GM18502 (cell line): ENCODE data around the gene GPI.
"Not testable (repeated sequence)": the region's sequence is repeated elsewhere in the genome, so short reads cannot be mapped to it uniquely, and the experiment has no call there.

Experiments used
- ATAC-seq: cut with Tn5 transposase; IDR thresholded peaks from one replicate; pipeline ENCODE4 v1.9.1; 2021; ENCODE audit warnings: mild to moderate bottlenecking; ENCODE audit not compliant: unreplicated experiment, poor library complexity

Gene GPI

GRCh38 chr19:34366738-34367623 is 2.0 kb downstream of the GPI start:
- no peak for ATAC-seq

GRCh38 chr19:34367624-34367957 is 2.6 kb downstream of the GPI start:
- no peak for ATAC-seq

GRCh38 chr19:34368338-34368737 is 3.3 kb downstream of the GPI start:
- no peak for ATAC-seq

- not testable (repeated sequence) for ATAC-seq
Observed at GRCh38 chr19:34369166-34369565, 4.2 kb downstream of the GPI start.

- ATAC-seq, result no peak
Observed at GRCh38 chr19:34370117-34370516, 5.1 kb downstream of the GPI start.

- ATAC-seq, result no peak
Observed at GRCh38 chr19:34370983-34371382, 6.0 kb downstream of the GPI start.

- ATAC-seq, result no peak
Observed at GRCh38 chr19:34373601-34374288, 8.7 kb downstream of the GPI start.

- no peak for ATAC-seq
Observed at GRCh38 chr19:34375598-34375997, 10.6 kb downstream of the GPI start.

GRCh38 chr19:34380639-34381241 is 15.7 kb downstream of the GPI start:
- ATAC-seq, result no peak

GRCh38 chr19:34381399-34382251 is 16.6 kb downstream of the GPI start:
- no peak for ATAC-seq

GRCh38 chr19:34382471-34382870 is 17.5 kb downstream of the GPI start:
- ATAC-seq, result no peak

GRCh38 chr19:34383599-34383998 is 18.6 kb downstream of the GPI start:
- ATAC-seq, result no peak

GRCh38 chr19:34386645-34387445 is 21.8 kb downstream of the GPI start:
- no peak for ATAC-seq

- ATAC-seq, result no peak
Observed at GRCh38 chr19:34387446-34387810, 22.4 kb downstream of the GPI start.

GRCh38 chr19:34388745-34389144 is 23.7 kb downstream of the GPI start:
- not testable (repeated sequence) for ATAC-seq

GRCh38 chr19:34391813-34392212 is 26.8 kb downstream of the GPI start:
- no peak for ATAC-seq

- ATAC-seq, result no peak
Observed at GRCh38 chr19:34393031-34393430, 28.0 kb downstream of the GPI start.

GRCh38 chr19:34393629-34394028 is 28.6 kb downstream of the GPI start:
- no peak for ATAC-seq

GRCh38 chr19:34397853-34398252 is 32.9 kb downstream of the GPI start:
- ATAC-seq, result no peak

- ATAC-seq, result no peak
Observed at GRCh38 chr19:34399886-34400285, 34.9 kb downstream of the GPI start.
